WERI-Rb-1 (cell line): ENCODE data around the gene MGAT5.

ENCODE experiments used
- DNase-seq: peaks from one replicate; pipeline ENCODE4 v3.0.0-alpha.2; 2020
- H3K27ac ChIP-seq: fragments of 250-450 bp; sonication (Bioruptor Pico); 2 replicates; pipeline ENCODE4 v1.5.1; 2020; ENCODE audit warnings: mild to moderate bottlenecking, moderate library complexity
- H3K27me3 ChIP-seq: fragments of 250-450 bp; sonication (Bioruptor Pico); 2 replicates; pipeline ENCODE4 v1.5.1; 2021; ENCODE audit warnings: mild to moderate bottlenecking, low read depth, moderate library complexity; ENCODE audit not compliant: insufficient read depth, severe bottlenecking
- H3K36me3 ChIP-seq: fragments of 250-450 bp; sonication (Bioruptor Pico); 2 replicates; pipeline ENCODE4 v1.5.1; 2020; ENCODE audit warnings: mild to moderate bottlenecking, moderate library complexity
- H3K4me3 ChIP-seq: 2 replicates; pipeline ENCODE4 v1.5.1; 2011; ENCODE audit warnings: low read depth, mild to moderate bottlenecking, control low read depth, low read length
- H3K9me3 ChIP-seq: fragments of 250-450 bp; sonication (Bioruptor Pico); 2 replicates; pipeline ENCODE4 v1.5.1; 2021; ENCODE audit warnings: mild to moderate bottlenecking, moderate library complexity; ENCODE audit not compliant: severe bottlenecking
- TF ChIP-seq, protein P1 (sequence below): IDR thresholded peaks from 2 replicates; pipeline ENCODE4 v1.5.1; 2011; ENCODE audit warnings: low read depth, mild to moderate bottlenecking, control low read depth, inconsistent platforms, low read length

MGAT5 gene

GRCh38 chr2:134384131-134384530 is 130.3 kb downstream of the MGAT5 start:
- H3K27me3 ChIP-seq, result no peaks in the 10 kb centered on the region
- no peak overlapping the region for H3K4me3 ChIP-seq
- TF ChIP-seq, protein P1, sequence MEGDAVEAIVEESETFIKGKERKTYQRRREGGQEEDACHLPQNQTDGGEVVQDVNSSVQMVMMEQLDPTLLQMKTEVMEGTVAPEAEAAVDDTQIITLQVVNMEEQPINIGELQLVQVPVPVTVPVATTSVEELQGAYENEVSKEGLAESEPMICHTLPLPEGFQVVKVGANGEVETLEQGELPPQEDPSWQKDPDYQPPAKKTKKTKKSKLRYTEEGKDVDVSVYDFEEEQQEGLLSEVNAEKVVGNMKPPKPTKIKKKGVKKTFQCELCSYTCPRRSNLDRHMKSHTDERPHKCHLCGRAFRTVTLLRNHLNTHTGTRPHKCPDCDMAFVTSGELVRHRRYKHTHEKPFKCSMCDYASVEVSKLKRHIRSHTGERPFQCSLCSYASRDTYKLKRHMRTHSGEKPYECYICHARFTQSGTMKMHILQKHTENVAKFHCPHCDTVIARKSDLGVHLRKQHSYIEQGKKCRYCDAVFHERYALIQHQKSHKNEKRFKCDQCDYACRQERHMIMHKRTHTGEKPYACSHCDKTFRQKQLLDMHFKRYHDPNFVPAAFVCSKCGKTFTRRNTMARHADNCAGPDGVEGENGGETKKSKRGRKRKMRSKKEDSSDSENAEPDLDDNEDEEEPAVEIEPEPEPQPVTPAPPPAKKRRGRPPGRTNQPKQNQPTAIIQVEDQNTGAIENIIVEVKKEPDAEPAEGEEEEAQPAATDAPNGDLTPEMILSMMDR, result no peak
- peaks cover 6% of the 10 kb centered on the region; the same call in 1 of the 2 replicates for H3K36me3 ChIP-seq
- no peak overlapping the region for H3K27ac ChIP-seq
- no peak for DNase-seq
- H3K9me3 ChIP-seq, result no peaks in the 10 kb centered on the region

DNA sequence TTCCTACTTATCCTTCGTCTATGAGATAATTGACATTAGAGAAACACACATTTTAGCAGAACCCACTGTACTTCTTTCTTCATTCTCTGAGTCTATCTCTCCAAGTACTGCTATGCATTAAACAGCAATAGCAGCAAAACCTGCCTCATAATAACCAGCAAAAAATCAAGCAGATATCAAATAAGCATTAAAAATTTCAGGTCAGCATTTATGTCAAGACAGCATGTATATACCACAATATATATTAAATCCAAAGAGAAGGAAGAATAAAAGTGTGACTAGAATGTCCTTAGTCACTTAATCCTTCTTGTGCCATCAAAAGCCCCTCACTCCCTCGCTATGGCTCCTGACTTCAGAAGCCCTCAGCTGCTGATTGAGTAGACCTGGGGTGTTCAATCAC is 131.3 kb downstream of the MGAT5 start:
- no peak for DNase-seq
- TF ChIP-seq, protein P1, result no peak
- H3K36me3 ChIP-seq, result no peaks in the 10 kb centered on the region; the same call in 1 of the 2 replicates

GRCh38 chr2:134386310-134386709 is 132.4 kb downstream of the MGAT5 start:
- H3K4me3 ChIP-seq, result no peak overlapping the region
- no peaks in the 10 kb centered on the region; the same call in 1 of the 2 replicates for H3K36me3 ChIP-seq
- TF ChIP-seq, protein P1, result no peak
- H3K9me3 ChIP-seq, result no peaks in the 10 kb centered on the region
- no peaks in the 10 kb centered on the region for H3K27me3 ChIP-seq
- DNase-seq, result no peak
- H3K27ac ChIP-seq, result no peak overlapping the region

More for the DNA sequence above, 131.3 kb downstream of the MGAT5 start:
- no peak overlapping the region for H3K4me3 ChIP-seq
- no peaks in the 10 kb centered on the region for H3K27me3 ChIP-seq
- no peak overlapping the region for H3K27ac ChIP-seq
- no peaks in the 10 kb centered on the region for H3K9me3 ChIP-seq

- H3K27me3 ChIP-seq, result no peaks in the 10 kb centered on the region
- peak overlapping the region; percentile 78 for H3K27ac ChIP-seq
- H3K4me3 ChIP-seq, result no peak overlapping the region
- H3K9me3 ChIP-seq, result no peaks in the 10 kb centered on the region
- TF ChIP-seq, protein P1, result no peak
- H3K36me3 ChIP-seq, result no peaks in the 10 kb centered on the region; the same call in none of the 2 replicates
- DNase-seq, result peak; percentile 58
Observed at GRCh38 chr2:134389381-134389780, 135.5 kb downstream of the MGAT5 start.

- Histone ChIP-seq H3K9me3 (no peaks in the 10 kb centered on the region), H3K4me3 (no peak overlapping the region), H3K36me3 (no peaks in the 10 kb centered on the region; the same call in none of the 2 replicates), H3K27ac (peak overlapping the region; percentile 7; the same call in 1 of the 2 replicates), H3K27me3 (no peaks in the 10 kb centered on the region)
- no peak for DNase-seq
- TF ChIP-seq, protein P1, result no peak
Observed at GRCh38 chr2:134391751-134392160, 137.9 kb downstream of the MGAT5 start.
